ENCODE results near the gene FUT8.

FUT8 gene

DNA sequence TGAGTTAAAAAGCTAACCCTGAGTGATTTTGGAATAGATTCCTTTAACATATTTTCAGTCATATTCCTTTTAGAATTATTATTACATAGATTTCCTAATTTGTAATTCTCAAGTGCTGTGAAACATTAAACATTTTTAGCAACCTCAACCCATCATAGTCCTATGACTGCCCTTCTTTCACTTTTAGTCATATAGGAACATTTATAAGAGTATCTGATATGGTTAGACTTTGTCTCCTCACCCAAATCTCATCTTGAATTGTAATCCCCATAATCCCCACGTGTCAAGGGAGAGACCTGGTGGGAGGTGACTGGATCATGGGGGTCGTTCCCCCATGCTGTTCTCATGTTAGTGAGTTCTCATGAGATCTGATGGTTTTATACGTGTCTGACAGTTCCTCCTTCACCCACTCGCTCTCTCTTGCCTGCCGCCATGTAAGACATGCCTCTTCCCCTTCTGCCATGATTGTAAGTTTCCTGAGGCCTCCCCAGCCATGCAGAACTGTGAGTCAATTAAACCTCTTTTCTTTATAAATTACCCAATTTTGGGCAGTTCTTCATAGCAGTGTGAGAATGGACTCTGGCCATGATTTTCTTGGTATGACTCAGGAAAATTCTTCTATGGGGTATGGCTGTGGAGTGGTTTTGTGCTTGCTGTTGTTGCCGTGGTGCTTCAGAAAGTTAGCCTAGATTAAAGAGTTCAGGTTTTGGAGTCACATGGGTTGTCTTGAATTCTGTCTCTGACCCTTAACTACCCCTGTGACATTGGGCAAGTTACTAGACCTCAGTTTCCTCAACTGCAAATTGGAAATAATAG lies 83.9 kb downstream of the FUT8 start:
- DNase-seq: no peak

DNA sequence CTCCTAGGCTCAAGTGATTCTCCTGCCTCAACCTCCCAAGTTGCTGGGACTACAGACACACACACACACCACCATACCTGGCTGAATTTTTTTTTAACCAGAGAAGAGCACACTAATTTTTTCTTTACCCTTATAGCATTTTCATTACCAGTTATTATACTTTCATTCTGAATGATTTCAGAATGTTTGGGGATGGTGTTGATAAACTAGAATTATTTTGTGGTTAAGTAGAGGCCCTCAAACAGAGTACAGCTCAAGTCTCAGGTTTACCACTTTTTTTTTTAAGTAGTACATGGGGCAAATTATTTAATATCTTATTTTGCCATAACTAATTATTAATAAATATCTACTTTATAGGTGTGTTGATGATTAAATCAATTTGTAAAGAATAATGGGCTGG lies 86.6 kb downstream of the FUT8 start:
- DNase-seq: no peak

DNA sequence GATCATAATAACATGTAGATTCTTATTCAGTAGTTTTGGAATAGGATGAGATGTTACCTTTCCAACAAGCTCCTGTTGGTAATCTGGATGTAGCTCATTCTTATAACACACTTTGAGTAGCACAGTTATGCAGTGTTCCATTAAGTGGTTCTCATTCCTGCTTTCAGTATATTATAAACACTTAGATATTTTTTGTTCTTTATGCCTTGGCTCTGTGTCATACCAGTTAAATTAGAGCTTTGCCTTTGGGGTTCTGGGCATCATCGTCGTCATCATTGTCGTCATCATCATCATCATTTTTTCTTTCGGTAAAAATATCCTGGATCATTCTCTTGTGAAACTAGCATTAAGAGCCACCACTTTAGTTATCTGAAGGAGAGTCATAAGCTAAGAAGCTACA lies 87.5 kb downstream of the FUT8 start:
- DNase-seq: no peak

DNA sequence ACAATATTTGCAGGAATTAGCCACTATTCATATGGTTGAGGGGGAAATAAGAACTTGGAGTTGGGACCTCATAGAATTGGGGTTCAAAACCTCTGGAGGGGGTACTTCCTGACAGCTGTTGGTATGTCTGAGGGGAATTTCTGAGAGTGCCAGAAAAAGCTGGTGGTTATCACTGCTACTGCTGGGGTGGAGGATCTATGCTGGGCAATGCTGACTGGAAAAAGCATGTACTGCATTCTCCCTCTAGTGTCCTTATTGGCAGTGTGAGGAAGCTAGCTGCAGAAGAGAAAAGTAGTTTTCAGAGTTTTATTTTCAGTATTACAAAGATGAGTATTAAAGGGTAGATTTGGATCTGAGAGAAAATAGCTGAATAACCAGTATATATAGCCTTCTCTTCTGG lies 88.8 kb downstream of the FUT8 start:
- DNase-seq: no peak

DNA sequence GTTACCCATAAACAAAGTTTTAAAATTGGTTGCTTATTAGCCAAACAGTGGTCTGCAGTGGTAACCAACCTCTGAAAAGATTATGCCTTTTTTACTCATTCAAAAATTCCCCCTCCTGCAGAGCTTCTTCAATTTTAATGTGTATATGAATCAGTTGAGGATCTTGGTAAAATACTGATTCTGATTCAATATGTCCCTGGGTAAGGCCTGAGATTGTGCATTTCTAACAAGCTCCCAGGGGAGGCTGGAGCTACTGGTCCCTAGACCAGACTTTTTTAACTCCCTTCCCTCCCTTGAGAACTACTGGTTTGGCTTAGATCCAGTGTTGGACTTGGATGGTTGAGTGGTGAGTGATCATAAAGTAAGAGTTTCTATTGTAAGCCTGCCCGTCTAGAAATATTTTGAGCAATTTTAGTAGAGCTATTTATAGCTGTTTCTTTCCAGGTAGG lies 90.2 kb downstream of the FUT8 start:
- DNase-seq: no peak

DNA sequence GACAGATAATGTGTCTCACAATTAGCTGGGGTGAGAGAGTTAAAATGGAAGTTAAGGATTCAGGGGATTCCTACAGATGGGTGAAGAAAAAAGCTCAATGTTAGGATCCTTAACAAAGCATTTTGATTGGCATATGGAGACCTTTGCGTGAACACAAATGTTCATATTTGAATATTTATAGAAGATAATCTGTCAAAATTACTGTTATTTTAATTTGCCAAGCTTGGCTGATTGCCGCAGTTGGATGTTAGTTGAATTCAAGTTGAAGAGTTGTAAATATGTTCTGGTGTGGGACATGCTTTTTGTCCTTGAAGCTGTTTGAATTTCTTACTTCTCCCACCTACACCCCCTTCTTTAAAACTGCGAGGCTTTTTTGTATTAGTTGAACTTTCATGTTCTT lies 91.2 kb downstream of the FUT8 start:
- no peak for DNase-seq

DNA sequence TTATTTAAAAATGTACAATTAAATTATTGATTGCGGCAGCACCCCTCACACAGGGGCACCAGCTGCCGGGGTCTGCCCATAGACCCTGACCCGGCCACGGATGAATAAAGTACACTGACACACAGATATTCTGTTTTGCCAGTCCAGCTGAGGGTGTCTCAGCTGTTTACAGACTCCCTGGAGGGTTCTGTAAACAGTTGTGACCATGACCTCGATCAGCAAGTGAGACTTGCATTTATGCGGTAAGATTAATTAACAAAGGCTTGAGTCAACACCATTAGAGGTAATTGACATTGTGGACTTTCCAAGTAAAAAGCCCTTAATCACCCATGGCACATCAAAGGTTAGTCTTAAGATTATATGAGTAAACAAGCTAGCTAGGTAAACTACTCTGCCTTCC lies 94.3 kb downstream of the FUT8 start:
- DNase-seq: peak; percentile 81

DNA sequence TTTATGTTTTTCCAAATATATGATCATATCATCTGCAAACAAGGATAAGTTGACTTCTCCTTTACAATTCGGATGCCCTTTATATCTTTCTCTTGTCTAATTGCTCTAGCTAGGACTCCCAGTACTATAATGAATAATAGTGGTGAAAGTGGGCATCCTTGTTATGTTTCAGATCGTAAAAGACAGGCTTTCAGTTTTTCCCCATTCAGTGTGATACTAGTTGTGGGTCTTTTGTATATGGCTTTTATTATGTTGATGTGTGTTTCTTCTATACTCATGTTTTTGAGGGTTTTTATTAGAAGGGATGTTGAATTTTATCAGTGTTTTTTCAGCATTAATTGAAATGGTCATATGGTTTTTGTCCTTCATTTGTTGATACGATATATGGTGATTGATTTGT lies 97.3 kb downstream of the FUT8 start:
- DNase-seq: no peak

DNA sequence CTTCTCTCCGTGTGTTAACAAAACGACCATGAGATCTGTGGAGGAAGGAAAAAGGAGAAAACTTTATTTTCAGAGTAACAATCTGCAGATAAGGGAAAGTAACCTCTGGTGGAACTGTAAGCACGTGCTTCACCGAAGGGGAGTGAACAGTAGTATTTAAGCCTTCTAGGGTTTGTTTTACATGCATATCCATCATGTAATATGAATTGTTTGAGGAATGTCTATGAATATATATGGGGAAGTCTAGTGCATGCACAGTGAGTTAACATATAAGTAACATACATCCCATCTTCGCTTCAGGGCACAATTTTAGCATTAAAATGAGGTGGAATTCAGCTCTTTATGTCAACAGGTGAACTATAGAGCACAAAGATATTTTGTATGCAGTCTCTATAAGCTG lies 101.1 kb downstream of the FUT8 start:
- no peak for DNase-seq

DNA sequence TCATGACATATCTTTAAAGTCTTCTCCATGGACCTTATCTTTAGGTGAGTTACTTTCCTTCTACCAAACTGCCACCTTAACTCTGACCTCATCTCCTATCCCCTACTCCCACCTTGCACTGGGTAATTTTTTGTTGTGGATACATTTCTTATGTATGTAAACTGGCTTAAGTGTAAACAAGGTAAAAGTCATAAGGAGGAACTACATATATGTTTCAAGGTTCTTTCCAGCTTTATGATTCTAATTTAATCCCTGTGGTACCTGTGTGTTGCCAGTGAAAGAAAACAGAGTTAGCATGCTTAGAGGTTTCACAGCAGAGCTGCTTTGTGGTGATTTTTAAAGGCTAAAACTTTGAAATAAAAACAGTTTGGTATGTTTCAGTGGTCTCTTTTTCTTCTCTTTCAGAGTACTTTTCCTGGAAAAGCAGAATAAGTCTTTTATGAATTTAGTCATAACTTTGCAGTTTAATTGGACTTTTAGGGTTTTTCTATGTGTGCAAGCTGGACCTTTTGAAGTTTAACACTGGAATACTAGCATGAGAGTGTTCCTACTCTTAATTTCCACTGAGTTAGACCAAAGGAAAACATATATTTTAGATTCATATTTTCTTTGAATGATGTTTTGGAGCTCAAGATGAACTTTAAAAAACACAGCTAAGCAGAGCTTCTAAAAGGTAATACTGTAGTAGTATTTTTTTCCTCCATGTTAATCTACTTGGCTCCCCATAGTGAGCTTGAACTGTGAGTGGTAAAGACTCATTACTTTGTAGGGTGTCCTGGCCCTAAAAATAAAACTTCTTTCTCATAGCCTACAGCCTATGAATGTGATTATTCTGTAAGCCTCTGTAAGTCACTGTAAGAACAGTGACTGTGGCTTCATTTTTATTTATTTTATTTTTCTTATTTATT lies 105.4 kb downstream of the FUT8 start:
- DNase-seq: no peak

DNA sequence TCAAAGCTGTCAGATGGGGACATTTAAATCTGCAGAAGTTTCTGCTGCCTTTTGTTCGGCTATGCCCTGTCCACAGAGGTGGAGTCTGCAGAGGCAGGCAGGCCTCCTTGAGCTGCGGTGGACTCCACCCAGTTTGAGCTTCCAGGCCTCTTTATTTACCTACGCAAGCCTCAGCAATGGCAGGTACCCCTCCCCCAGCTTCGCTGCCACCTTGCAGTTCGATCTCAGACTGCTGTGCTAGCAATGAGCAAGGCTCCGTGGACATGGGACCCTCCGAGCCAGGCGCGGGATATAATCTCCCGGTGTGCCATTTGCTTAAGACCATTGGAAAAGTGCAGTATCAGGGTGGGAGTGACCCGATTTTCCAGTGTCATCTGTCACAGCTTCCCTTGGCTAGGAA lies 115.5 kb downstream of the FUT8 start:
- DNase-seq: no peak

DNA sequence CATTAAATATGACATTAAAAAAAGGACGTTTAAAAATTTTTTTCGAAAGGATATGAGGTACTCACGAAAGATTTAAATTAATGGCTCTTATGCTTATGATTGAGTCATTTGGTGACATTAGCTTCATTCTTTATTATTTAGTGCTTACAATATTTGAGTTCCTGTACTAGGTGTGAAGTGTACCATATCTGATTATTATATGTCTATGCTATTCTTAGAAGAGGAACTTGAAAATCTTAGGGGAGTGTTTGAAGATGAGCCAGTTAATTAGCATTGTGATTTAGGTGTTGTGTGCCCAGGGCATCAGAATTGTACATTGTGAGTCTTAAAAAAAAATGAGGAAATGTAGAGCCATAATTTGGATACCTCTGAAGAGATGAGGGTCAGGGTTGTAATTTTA lies 118.6 kb downstream of the FUT8 start:
- no peak for DNase-seq

DNA sequence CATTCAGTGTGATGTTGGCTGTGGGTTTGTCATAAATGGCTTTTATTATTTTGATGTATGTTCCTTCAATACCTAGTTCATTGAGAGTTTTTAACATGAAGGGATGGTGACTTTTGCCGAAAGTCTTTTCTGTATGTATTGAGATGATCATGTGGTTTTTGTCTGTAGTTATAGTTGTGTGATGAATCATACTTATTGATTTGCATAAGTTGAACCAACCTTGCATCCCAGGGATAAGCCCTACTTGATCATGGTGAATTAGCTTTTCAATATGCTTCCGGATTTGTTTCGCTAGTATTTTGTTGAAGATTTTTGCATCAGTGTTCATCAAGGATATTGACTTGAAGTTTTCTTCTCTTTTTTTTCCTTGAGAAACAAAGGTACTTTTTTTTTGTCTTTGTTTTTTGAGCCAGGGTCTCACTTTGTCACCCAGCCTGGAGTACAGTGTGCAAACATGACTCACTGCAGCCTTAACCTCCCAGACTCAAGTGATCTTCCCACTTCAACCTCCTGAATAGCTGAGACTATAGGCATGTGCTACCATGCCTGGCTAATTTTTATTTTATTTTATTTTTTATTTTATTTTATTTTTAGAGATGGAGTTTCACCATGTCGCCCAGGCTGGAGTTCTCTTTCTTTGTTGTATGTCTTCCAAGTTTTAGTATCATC lies 121.3 kb downstream of the FUT8 start:
- DNase-seq: no peak

DNA sequence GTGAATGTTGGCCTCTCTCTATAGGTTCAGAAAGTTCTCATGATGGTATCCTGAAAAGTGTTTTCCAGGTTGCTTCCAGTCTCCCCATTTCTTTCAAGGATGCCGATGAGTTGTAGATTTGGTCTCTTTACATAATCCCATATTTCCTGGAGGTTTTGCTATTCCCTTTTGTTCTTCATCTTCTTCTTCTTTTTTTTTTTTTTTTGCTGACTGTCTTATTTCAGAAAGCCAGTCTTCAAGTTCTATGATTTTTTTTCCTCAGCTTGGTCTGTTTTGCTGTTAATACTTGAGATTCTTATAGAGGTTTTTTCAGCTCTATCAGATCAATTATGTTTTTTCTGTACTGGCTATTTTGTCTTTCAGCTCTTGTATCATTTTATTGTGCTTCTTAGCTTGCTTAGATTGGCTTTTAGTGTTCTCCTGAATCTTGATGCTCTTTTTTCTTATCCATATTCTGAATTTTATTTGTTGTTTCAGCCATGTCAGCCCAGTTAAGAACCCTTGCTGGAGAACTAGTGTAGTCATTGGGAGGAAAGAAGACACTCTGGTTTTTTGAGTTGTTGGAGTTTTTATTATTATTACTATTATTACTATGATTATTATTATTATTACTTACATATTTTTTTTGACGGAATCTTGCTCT lies 124.4 kb downstream of the FUT8 start:
- no peak for DNase-seq

DNA sequence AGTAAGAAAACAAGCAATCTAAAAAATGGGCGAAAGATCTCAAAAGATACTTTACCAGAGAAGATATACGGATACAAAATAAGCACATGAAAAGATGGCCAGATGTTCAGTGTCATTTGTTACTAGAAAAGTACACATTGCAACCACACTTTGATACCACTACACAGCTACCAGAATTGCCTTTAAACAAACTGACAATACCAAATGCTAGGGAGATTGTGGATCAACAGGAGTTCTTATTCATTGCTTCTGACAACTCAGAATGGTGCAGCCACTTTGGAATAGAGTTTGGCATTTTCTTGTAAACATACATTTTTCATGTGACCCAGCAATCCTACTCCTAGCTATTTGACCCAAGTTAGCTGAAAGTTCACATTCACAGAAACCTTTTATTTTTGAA lies 136.3 kb downstream of the FUT8 start:
- no peak for DNase-seq

DNA sequence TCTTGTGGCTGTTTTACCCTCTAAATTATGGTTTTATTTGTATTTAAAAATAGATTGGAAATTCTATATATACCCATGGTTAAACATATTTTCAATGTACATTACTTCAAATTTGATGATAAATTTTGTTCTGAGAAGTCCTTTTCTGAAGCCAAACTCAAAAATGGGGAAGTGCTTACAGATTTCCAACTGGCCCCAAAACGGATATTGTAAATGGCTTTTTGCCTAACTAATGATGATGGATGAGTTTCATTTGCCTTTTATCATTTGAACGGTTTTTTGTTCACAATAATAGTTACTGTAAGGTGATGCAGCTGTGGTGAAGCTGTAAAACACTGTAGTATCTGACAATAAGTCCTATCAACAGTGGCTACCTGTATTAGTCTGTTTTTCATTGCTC lies 136.9 kb downstream of the FUT8 start:
- DNase-seq: no peak

DNA sequence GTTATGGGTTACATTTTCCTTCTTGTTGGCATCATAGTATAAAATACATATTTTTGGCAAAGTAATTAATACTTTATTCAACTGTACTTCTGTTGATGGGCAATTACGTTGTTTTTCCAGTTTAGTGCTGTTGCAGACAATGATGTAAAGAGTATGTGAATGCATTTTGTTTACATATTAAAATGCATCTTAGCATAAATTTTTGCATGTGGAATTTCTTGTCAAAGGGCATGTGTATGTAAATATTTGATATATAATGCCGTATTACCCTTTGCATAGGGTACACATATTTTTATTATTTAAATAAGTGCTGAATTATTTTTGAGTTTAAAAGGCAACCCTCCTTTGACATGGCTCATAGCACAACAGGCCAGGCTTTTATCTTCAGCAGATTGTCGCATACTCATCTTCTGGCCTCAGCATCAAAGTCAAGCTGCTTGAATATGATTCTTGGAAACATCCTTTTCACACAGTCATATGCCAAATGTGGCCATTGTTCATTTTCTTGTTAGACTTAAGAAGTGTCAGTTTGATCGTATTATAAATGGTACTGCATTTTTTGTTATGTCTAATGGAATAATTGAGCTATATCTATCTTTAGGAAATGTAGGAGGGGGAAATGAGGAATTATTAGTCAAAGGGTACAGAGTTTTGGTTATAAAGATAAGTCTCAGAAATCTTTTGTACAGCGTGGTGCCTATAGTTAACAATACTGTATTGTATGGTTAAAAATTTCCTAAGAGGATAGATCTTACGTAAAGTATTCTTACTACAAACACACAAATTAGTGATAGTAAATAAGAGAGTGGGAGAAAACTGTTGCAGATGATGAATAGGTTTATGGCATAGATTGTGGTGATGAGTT lies 138.5 kb downstream of the FUT8 start:
- no peak for DNase-seq

DNA sequence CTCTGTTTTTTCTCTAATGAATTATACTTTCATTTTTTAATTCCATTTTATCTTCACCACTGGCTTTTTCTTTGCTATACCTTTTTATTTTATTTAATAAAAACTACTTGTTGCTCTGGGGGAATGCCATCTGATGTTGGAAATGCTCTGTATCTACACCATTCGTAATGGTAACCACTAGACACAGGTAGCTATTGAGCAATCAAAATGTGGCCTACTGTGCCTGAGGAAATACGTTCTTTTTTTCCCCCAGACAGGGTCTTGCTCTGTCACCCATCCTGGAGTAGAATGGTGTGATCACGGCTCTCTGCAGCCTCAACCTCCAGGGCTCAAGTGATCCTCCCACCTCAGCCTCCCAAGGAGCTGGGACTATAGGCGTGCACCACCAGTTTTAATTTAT lies 140.2 kb downstream of the FUT8 start:
- no peak for DNase-seq

DNA sequence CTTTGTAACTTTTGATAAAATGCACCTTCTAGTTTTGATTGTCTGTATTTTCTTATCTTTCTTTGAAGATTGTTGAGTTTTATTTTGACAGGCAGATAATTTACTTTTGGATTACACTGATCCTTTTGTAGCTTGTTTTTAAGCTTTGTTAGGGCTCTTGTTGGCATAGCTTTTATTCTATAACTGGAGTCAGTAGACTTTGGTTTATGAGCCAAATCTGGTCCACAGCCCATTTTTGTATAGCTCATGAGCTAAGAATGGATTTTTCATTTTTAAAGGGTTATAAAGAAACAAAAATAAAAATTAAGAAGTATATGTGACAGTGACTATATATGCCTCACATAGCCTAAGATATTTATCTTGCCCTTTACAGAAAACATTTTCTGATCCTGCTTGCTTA lies 142.3 kb downstream of the FUT8 start:
- DNase-seq: no peak

DNA sequence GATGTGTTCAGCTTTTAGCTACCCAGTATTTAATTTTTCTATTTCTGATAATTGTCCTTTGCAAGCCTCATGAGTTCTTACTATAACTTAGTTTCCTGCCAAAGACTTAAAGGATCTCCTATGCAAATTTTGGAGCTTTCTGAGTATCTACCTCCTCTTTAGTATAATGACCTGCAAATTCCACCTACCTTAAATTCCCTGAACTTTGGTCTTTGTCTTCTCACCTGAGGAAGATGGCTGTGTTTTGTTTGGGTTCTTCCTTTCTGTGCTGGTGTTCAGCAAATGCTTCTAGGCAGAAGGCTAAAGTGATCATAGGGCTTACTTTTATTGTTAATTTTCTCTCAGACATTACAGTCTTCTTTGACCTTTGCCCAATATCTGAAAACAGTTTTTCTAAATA lies 142.8 kb downstream of the FUT8 start:
- no peak for DNase-seq

DNA sequence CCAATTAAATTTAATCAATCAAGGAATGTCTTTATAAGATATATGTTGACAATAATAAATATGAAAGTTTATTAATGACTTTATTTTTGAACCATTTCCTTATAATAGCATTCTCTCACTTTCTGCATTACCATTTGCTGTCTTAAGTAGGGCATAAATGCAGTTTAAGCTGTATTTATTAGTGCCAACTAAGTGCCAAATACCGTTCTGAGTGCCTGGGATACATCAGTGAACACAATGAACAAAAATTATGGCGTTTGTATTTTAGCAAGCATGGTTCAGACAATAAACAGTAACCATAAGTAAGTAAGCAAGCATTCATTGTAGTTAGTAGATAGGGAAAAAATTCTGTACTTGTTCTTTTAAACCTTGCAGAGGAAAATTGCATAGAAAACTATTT lies 145.8 kb downstream of the FUT8 start:
- DNase-seq: no peak

Measured in NCI-H774 (cell line).